Hepatocyte (in vitro differentiated cells): ENCODE results near the gene GTF2F2.

Source experiments
- EZH2 ChIP-seq: fragments of 200-600 bp; sonication (generic); IDR thresholded peaks from 2 replicates; pipeline ENCODE4 v1.6.1; 2016; ENCODE audit warnings: antibody characterized with exemption, mild to moderate bottlenecking, borderline replicate concordance
- EZH2phosphoT487 ChIP-seq: fragments of 200-600 bp; sonication (generic); IDR thresholded peaks from one replicate; pipeline ENCODE4 v1.6.1; 2018; ENCODE audit warnings: antibody characterized with exemption, mild to moderate bottlenecking, low read depth, moderate library complexity; ENCODE audit not compliant: unreplicated experiment, severe bottlenecking
- TF ChIP-seq, protein P1 (sequence below): fragments of 200-600 bp; sonication (generic); IDR thresholded peaks from 2 replicates; pipeline ENCODE4 v1.5.1; 2016; ENCODE audit warnings: antibody characterized with exemption, mild to moderate bottlenecking; ENCODE audit not compliant: poor library complexity

GRCh38 chr13:45278096-45278645 is 157.9 kb downstream of the GTF2F2 start:
- no peak for TF ChIP-seq EZH2
- TF ChIP-seq, protein P1, sequence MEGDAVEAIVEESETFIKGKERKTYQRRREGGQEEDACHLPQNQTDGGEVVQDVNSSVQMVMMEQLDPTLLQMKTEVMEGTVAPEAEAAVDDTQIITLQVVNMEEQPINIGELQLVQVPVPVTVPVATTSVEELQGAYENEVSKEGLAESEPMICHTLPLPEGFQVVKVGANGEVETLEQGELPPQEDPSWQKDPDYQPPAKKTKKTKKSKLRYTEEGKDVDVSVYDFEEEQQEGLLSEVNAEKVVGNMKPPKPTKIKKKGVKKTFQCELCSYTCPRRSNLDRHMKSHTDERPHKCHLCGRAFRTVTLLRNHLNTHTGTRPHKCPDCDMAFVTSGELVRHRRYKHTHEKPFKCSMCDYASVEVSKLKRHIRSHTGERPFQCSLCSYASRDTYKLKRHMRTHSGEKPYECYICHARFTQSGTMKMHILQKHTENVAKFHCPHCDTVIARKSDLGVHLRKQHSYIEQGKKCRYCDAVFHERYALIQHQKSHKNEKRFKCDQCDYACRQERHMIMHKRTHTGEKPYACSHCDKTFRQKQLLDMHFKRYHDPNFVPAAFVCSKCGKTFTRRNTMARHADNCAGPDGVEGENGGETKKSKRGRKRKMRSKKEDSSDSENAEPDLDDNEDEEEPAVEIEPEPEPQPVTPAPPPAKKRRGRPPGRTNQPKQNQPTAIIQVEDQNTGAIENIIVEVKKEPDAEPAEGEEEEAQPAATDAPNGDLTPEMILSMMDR = no peak
- no peak for TF ChIP-seq EZH2phosphoT487
